GDM1 (cell line): ENCODE measurements around the gene KBTBD2.
"Not testable (repeated sequence)": the region's sequence is repeated elsewhere in the genome, so short reads cannot be mapped to it uniquely, and the experiment has no call there.

Source experiments
- DNase-seq: peaks from one replicate; lab custom pipeline; 2025; lab: John Stamatoyannopoulos, UW

Gene KBTBD2

DNA sequence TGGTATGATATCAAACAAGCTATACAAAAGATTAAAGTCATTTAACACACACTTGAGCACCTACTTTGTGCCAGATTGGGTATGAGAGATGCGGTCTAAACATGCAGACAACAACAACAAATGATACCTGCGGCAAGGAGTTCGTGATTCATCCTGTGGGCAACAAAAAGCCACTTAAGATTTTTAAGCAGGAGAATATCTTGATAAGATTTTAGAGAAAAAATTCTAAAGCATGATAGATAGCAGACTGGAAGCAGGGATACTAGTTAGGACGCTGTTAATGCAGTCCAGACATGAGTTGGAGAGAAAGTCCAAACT is 1.6 kb upstream of the KBTBD2 start:
- no peak for DNase-seq

DNA sequence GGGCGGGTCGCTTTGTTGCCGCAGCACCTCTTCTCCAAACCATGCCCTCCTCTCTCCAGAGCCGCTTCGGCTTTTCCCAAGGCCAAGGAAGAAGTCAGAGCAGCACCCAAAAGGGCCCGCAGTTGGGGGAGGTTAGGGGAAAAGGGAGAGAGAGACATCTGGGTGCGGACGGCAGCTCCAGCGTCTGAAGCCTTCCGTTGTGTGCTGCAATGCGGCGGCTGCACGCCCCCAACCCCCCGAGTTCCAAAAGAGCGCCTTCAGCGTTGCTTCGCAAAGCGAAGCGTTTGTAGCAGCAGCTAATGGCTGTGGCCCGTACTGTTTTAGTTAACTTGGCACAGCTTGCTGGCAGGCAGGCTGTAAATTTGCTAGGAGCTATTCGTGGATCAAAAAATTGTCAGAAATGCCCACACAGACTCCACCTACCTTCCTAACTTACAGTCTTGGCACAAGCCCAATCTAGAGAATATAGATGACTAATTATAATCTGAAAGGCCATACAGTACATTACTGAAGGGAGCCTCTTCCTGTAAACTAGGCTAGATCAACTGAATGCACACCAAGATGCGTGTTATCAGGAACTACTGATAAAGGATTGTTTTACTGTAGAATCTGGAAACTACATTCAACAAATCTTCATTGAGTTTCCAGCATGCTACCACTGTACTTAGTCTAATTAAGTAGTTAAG is 1.1 kb upstream of the KBTBD2 start:
- peak; percentile 24 for DNase-seq

DNA sequence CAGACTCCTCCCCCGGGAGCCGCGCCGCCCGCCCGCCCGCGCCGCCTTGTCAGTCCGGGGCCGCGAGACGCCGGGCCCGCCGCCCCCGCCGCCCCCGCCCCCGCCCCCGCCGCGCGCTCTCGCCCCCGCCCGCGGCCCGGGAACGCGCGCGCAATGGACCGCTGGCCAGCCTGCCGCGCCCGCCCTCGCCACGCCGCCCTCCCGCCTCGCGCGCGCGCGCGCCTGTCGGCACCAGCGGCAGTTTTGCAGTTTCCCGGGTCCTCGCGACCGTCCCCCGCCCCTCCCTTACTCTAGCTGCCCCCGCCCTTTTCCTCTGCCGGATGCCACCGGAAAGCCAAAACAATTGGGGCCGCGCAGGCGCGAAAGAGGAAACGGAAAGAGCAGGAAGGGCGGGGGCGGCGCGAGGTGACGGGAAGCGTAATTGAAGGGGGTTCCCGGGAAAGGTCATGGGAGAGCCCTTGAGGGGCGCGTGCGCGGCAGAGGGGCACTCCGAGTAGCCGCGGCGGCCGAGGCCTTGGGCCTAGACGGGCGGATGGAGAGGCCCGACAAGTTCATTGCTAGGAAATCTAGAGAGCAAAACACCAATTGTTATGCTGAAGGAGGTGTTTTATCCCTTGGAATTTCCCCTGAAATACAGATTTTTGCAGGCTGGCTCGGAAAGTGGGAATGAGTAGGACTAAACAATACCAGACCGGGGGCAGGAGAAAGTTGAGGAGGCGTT is 400 bp upstream of the KBTBD2 start:
- DNase-seq, result peak; percentile 94

DNA sequence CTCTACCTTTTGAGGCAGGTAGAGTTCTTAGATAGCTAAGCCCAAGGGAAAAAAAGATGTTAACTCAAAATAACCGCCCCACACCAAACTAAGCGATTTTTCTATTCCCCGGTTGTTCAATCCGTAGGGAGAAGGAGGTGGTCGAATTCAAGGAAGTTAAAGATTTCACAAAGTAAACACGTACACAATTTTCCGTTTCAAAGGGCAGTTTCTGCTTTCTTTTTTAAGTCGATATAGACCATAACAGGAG is 842 bp downstream of the KBTBD2 start:
- DNase-seq, result no peak

DNA sequence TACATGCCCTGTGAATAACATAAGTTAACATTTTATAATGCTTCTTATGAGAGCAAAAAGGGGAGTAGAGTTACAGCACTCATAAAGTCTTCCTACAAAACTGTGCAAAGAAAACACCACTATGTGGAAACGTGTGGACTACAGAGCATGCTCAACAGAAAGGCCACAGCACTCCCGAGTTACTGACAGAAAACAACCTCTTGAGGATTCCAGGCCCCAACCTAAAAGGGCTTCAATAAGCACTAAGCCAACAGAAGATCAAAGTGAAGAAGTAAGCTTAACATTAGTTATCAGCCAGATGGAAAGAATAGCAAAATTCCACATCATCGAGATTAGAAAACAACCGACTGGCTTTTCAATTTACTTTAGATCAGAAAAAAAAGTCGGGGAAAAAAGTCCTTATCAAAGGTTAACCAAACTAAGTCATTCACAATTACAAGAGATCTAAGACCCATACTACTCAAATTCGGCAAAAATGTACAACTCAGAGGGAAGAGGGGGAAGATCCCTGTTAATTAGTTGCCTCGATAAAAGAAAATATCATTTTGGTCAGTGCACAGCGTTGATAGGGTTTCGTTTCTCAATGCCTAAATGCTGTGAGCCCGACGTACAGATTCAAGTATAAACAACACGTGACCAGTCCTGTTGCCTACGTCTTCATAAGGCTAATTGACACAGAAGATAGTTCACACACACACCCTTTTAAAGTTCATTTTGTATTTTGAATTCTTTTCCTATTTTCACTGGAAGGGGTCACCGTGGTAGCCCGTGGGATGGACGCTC is 1.4 kb downstream of the KBTBD2 start:
- DNase-seq, result peak; percentile 7

DNA sequence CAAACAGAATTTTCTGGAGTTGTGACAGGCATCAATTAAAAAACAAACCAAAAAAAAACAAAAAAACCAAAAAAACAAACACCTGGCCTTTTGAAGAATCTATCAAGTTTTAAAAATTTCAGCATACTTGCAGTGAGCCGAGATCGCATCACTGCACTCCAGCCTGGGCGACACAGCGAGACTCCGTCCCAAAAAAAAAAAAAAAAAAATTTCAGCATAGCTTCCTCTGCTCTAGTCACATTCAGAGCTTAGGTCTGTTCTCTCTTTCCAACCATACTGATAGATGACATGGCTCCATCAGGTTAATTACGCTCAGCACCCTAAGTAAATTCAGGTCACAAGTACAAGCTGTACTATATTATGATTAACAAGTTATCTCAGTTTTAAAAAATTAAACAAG is 3.1 kb downstream of the KBTBD2 start:
- DNase-seq, result no peak

DNA sequence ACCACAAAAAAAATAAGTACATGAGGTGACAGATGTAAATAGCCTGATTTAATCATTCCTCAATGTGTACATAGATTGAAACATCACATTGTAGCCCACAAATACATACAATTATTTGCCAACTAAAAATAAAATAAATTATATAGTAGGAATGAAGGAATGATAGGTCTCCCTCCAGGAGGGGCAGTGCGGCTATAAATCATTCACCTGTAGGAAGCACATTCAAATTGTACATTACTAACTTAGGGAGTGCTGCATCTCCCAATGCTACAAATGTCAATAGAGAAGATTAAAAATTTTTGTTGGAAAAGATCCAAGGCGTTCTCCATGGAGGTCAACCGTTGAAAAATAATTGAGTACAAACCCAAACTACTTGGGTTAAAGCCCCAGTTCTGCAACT is 4.2 kb downstream of the KBTBD2 start:
- DNase-seq, result no peak

DNA sequence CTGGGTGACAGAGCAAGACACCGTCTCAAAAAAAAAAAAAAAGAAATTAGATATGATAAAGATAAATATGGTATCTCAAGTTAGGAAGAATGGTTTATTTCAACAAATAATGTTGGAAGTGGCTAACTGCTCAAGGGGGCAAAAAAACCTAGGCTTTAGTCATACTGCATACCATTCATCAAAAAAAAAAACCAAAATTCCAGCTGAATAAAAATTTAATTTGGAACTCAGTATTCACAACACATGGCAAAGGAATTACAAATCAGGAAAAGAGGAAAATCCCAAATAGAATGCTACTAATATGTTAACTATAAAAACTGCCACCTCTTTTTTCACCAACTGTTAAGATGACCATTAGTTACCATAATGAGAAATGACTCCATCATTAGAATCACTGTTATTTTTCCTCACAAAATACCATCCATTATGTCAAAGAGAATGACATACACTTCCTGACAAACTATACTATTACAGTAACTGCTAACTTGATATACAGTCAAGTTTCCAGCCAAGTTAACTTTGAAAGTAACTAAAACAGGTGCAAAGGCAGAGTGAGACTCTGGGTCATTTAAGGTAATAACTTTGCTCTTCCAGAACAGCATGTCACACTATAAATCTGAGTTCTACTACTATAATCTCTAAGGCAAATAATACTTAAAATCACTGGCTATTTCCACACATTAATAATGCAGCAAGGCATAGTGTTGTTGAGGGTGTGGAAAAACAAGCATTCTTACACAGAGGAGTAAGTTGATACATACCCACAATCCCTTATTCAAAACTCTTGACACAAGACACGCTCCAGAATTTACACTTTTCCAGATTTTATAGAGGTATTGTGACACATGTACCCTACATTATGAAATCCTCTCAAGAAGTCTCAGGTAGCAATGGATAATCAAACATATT is 10.2 kb downstream of the KBTBD2 start:
- DNase-seq, result no peak

DNA sequence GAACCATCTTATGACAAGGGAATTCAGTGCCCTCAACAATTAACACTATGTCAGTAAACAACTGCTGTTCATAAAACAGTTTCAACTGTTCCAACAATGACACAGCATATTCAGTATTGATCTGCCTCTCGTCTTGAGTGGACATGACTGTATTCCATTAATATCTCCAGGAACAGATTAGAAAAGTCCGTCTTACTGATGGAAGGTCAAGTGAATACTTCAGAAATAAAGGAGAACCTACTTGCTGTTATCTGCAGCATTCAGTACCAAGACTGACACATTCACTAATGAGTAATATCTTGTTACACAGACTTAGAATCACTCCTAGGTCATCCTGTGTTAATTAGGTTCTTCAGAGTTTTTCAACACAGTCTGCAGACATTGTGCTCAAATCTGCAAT is 12.1 kb downstream of the KBTBD2 start:
- DNase-seq, result no peak

DNA sequence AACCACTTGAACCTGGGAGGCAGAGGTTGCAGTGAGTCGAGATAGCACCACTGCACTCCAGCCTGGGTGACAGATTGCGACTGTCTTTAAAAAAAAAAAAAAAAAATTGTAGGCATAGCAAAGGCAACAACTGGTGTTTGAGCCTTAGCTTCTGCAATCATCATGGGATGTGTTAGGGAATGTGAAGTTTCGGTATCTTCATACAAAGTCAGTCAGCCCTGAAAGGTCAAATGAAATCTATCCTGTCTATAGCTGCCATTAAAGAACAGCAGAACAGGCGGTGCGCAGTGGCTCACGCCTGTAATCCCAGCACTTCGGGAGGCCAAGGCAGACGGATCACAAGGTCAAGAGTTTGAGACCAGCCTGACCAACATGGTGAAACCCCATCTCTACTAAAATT is 13.5 kb downstream of the KBTBD2 start:
- DNase-seq, result not testable (repeated sequence)

DNA sequence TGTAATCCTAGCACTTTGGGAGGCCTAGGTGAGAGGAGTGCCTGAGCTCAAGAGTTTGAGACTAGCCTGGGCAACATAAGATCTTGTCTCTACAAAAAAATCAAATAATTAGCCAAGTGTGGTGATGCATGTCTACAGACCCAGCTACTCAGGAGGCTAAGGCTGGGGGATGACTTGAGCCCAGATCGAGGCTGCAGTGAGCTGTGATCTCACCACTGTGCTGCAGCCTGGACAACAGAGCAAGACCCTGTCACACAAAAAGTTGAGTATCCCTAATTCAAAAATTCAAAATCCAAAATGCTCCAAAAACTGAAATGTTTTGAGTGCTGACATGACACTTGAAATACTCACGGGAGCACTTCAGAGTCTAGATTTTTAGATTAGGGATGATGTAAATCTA is 19.1 kb downstream of the KBTBD2 start:
- DNase-seq, result no peak

DNA sequence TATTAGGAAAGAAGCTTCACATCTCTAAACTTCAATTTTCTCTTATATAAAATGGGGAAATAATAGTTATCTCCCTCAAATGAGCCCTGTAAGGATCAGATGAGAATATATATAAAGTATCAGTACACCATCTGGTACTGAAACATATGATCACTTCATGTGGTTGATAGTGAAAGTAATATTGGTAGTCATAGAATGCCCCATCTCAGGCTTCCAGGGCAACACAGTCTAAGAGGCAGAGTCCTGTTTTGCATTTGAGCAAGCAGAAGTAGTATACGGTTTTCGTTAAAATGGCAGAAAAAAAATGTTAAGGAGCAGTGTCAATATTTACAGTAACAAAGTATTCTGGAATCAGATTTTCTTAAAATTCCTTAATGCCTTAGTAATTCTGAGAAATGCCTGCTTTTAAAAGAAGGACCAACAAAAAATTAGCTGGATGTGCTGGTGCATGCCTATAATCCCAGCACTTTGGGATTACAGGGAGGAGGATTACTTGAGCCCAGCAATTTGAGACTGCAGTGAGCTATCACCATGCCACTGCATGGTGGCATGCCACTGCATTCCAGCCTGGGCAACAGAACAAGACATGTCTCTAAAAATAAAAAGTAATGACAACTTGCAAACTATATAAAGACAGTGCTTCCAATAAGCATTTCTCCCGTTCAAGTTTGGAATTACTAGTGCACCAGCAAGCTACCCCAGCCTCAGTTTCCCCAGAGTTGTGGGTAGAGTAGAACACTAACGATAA is 19.8 kb downstream of the KBTBD2 start:
- no peak for DNase-seq

DNA sequence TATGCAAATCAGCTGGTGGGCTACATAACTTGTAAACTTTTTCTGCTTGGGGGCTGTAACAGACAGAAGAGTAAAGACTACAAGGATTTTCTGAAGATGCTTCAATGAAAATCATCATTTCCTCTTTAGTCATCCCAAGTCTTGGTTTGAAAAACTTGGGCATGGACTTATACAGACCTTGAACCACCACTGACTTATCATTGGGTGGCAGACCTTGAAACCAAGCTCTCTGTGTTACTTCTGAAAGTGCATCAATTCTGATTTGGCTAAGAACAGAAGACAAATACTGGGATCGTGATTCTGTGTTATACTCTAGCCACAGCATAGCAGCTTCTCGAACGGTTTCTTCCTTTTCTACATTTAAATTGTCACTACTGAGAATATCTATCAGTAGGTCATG is 21.3 kb downstream of the KBTBD2 start:
- DNase-seq, result no peak

DNA sequence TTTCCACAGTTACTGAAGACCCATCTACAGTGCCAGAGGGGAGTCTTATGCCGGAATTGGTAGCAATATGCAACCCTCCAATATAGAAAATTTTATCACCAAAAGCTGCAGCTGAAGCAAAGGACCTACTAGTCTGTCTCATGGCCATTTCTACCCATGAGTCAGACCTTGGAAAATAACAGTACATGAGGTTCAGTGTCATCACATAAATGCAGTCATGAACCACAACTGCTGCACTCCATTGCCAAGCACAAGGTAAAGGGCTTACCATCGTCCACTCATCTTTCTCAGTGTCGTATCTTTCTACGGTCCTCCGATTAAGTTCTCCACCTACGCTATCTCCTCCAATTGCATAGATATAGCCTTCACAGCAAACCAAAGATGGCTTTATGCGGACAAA is 21.8 kb downstream of the KBTBD2 start:
- DNase-seq, result no peak

DNA sequence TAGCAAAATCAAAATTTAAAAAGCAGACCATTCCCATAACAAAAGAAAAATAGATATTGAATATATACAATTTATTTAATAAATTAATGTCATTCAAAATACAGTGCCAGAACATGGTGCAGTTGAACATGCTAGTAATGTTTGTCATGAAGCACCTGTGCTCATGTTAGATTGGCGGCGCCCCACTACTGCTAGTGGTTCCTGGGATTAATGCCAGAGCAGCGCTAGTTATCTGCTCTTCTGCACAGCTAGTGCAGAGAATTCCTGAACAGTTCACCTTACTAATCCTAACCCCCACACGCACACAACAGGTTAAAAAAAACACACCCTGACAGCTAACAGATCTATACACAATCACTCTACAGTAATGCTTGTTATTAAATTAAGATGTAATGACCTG is 23.4 kb downstream of the KBTBD2 start:
- no peak for DNase-seq

DNA sequence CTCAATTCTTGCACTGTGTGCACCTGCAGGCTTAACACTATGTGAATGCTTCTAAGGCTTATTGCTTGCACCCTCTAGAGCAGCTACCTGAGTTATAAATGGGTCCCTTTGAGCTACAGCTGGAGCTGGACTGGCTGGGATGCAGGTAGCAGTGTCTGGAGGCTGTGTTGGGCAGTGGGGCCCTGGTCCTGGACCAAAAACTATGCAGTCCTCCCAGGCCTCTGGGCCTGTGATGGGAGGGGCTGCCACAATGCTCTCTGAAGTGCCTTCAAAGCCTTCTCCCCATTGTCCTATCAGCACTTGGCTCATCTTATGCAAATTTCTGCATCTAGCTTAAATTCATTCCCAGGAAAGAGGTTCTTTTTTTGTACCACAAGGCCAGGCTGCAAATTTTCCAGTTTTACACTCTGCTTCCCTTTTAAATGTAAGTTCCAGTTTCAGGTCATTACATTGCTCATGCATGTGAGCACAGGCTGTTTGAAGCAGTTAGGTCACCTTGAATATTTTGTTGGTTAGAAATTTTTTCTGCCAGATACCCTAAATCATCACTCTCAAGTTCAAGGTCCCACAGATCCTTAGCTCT is 26.0 kb downstream of the KBTBD2 start:
- no peak for DNase-seq

DNA sequence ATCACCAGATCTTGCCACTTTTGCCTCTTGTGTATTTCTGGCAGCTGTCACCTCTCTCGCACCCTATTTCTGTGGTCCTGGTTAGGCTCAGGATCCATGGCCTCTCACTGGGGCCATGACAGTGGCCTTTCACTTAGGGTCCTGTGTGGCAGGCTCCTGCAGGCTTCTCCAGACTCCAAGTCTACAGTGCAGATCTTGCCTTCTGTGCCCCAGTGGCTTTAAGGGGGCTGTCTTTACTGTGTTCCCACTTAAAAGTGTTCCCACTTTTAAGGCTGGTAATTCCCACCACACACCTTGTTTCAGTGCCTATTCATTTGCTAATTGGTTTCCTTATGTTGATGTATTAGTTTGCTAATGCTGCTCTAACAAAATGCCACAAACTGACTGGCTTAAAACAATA is 27.7 kb downstream of the KBTBD2 start:
- not testable (repeated sequence) for DNase-seq

DNA sequence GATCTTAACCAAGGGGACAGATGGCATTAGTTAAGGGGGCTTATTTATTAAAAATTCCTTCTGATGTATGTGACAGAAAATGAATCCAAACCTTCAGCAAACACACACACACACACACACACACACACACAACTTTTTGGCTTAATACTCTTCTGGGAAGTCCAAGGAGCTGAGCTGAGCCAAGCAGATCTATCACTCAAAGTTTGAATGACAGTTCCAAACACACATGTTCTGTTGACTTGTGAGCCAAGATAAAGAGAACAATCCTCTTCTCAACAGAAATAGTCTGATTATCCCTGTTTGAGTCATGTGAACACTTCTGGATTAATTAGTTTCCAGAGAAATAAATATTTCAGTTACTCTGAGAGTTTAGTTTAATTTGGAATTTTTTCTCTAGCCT is 31.5 kb downstream of the KBTBD2 start:
- no peak for DNase-seq

DNA sequence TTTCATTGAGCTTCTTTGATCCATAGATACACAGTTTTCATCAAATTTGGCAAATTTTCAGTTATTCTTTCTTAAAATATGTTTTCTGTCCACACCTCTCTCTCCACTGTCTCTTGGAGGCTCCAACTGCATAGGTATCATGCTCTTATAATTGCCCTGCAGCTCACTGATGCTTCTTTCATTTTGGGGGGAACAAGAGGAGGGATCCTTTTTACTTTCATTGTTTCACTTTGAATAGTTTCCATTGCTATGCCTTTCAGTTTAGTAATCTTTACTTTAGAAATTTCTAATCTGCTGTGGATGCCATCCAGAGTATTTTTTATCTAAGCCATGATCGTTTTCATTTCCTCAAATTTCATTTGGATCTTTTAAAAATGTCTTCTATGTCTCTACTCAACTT is 32.9 kb downstream of the KBTBD2 start:
- DNase-seq, result no peak

DNA sequence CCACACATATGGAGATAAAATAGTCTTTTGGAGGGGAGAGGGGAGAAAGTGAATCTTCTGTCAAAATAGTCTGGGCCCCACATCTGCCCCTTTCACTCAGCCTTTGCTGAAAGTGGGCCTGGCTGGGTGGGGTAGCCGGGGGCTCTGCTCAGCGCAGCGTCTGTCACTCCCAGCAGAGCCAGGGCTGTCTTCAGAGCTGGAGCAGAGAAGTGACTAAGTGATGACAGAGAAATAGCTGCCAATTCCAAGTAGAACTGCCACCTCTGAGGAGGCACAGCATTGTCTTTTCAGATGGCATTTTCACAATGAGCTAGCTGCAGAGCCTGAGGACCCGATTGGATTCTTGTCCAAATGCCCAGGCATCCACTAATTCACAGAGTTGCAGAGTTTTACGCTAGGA is 34.5 kb downstream of the KBTBD2 start:
- not testable (repeated sequence) for DNase-seq
